ENCODE results near the gene NDUFA6.

GRCh38 chr22:42111798-42112197 lies 21.2 kb upstream of the NDUFA6 start:
- TF ChIP-seq CTCF (IDR thresholded peaks at IDR 0.05; ENCODE audit: low read length) (no peak), EZH2 (IDR thresholded peaks at IDR 0.05; ENCODE audit: borderline replicate concordance, low read length) (no peak)

Measured in OCI-LY1 (cell line).